ENCODE measurements around the gene ACSL3. TPM values are rescaled to one million over a fixed set of nuclear protein-coding genes. Genes with fewer than 3 reads are reported as not detected.
A peak's percentile ranks its signal among the peaks of the same experiment; 100 is the strongest.
"Not testable (repeated sequence)": the region's sequence is repeated elsewhere in the genome, so short reads cannot be mapped to it uniquely, and the experiment has no call there.

ACSL3 gene
- 49.5 and 52.5 TPM in 2 replicates for polyA plus RNA-seq (2014; cell fraction: cytosol; rRNA removed)
- polyA plus RNA-seq (2014; cell fraction: nucleus; rRNA removed): 28.1 and 29.8 TPM in 2 replicates

- peak; percentile 92 for DNase-seq (ENCODE audit: low spot score)
Observed at GRCh38 chr2:222860740-222861410, at the start of gene ACSL3. ACSL3 (plus strand) TSS chr2:222861036; CDS start chr2:222908773, 47,737 bp downstream.

- DNase-seq (ENCODE audit: low spot score): no peak
Observed at GRCh38 chr2:222811828-222812227, 49.0 kb upstream of the ACSL3 start.

- no peak for DNase-seq (ENCODE audit: low spot score)
Observed at GRCh38 chr2:222813177-222813843, 47.5 kb upstream of the ACSL3 start.

- DNase-seq (ENCODE audit: low spot score): no peak
Observed at GRCh38 chr2:222819722-222820333, 41.0 kb upstream of the ACSL3 start.

- no peak for DNase-seq (ENCODE audit: low spot score)
Observed at GRCh38 chr2:222823183-222823930, 37.5 kb upstream of the ACSL3 start.

GRCh38 chr2:222825031-222825430, 35.8 kb upstream of the ACSL3 start:
- DNase-seq (ENCODE audit: low spot score): no peak

- no peak for DNase-seq (ENCODE audit: low spot score)
Observed at GRCh38 chr2:222827417-222827816, 33.4 kb upstream of the ACSL3 start.

- no peak for DNase-seq (ENCODE audit: low spot score)
Observed at GRCh38 chr2:222828572-222828971, 32.3 kb upstream of the ACSL3 start.

GRCh38 chr2:222830164-222830563, 30.7 kb upstream of the ACSL3 start:
- no peak for DNase-seq (ENCODE audit: low spot score)

GRCh38 chr2:222833410-222833809, 27.4 kb upstream of the ACSL3 start:
- DNase-seq (ENCODE audit: low spot score): no peak

GRCh38 chr2:222835143-222835822, 25.6 kb upstream of the ACSL3 start:
- no peak for DNase-seq (ENCODE audit: low spot score)

GRCh38 chr2:222835823-222836151, 25.0 kb upstream of the ACSL3 start:
- no peak for DNase-seq (ENCODE audit: low spot score)

GRCh38 chr2:222837643-222838056, 23.2 kb upstream of the ACSL3 start:
- no peak for DNase-seq (ENCODE audit: low spot score)

- no peak for DNase-seq (ENCODE audit: low spot score)
Observed at GRCh38 chr2:222840060-222840802, 20.6 kb upstream of the ACSL3 start.

- DNase-seq (ENCODE audit: low spot score): no peak
Observed at GRCh38 chr2:222842491-222843174, 18.2 kb upstream of the ACSL3 start.

GRCh38 chr2:222844323-222844722, 16.5 kb upstream of the ACSL3 start:
- no peak for DNase-seq (ENCODE audit: low spot score)

- not testable (repeated sequence) for DNase-seq (ENCODE audit: low spot score)
Observed at GRCh38 chr2:222845314-222845713, 15.5 kb upstream of the ACSL3 start.

- DNase-seq (ENCODE audit: low spot score): no peak
Observed at GRCh38 chr2:222846003-222846402, 14.8 kb upstream of the ACSL3 start.

GRCh38 chr2:222848031-222848430, 12.8 kb upstream of the ACSL3 start:
- DNase-seq (ENCODE audit: low spot score): not testable (repeated sequence)

- DNase-seq (ENCODE audit: low spot score): no peak
Observed at GRCh38 chr2:222848862-222849261, 12.0 kb upstream of the ACSL3 start.

Data from SK-N-DZ (cell line).